ENCODE results near the gene USF2.

USF2 gene

DNA sequence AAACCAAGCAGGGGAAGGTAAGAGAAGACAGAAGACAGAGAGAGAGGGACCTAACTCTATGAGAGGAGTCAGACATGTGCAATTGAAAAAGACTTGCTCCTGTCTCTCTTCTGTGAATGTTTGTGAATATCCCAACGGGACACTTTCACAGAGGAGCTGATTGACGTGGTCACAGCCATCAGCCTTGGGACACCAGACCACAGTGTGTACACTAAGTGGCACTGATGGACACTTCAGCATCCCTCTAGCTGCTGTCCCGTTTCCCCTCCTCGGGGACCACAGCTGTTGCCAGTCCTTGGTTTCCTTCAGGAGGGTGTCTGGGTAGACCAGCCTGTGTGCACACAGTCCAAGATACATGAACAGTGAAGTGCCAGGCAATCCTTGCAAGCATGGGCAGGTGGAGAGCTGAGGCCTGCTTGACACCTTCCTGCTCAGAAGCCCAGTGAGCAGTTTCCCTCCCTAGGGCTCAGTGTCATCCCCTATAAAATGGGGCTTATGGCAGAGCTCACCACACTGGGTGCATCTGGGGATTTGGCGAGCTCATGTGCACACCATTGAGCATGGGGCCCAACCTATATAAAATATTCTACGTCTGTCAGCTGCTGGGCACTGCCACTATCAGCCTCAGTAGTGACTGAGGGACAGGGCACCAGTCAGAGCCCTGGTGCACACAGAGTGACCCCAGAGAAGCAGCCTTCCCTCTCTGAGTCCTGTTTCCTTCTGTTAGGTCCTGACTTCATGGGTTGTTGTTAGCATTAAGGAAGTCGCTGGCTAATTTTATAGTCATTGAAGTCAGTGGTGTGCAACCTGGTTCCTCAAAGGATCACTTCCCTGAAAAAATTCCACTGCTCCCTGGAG lies 4.3 kb upstream of the USF2 start:
- no peak for DNase-seq

GRCh38 chr19:35265126-35265899 lies 3.4 kb upstream of the USF2 start:
- DNase-seq = no peak

- DNase-seq = no peak
These were observed 2.8 kb upstream of the USF2 start for GRCh38 chr19:35265900-35266519.

- DNase-seq = no peak
These were observed 2.0 kb upstream of the USF2 start for GRCh38 chr19:35266520-35267352.

GRCh38 chr19:35267353-35267817 lies 1.4 kb upstream of the USF2 start:
- DNase-seq = no peak

DNA sequence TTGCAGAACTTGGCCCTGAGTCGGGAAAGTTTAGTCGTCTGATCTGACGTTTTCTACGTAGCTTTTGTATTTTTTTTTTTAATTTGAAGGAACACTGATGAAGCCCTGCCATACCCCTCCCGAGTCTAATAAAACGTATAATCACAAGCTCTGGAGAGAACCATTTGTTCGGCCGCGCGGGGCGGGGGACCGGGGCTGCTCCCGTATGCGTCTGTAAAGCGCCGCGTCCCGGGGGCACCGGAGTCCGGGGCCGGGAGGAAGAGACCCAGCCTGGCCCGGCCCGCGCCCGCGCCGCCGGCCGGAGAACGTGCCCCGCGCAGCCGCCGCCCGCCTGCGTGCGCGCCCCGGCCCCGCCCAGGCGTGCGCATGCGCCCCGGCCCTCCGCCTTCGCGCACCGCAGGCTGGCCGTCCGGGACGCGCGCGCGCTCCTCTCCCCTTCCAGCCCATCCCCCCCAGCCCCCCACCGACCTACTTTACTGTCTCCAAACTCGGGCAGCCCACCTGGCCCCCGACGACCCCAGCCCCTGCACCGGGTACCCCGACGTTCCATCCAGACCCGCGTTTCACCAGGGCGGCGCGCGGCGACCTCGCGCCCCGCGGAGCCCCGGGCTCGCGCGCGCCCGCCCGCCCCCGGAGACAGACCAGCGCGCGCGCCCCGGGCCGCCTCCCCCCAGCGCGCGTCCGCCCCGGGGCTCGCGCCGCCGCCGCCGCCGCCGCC lies 785 bp upstream of the USF2 start:
- peak; percentile 89 for DNase-seq

DNA sequence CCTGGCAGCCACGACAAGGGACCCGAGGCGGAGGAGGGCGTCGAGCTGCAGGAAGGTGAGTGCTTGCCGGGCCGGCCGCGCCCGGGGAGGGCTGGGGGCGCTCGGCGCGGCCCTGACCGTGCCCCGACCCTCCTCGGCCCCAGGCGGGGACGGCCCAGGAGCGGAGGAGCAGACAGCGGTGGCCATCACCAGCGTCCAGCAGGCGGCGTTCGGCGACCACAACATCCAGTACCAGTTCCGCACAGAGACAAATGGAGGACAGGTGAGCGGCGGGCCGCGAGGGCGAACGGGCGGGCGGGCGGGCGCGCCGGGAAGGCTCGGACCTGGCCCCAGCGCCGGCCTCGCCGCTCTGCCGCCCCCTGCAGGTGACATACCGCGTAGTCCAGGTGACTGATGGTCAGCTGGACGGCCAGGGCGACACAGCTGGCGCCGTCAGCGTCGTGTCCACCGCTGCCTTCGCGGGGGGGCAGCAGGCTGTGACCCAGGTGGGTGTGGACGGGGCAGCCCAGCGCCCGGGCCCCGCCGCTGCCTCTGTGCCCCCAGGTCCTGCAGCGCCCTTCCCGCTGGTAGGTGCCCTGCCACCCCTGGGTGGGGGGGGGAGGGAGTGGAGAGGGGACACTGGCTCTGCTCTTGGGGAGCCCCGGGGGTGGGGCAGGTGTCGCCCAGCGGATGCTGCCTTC lies 816 bp downstream of the USF2 start:
- DNase-seq = peak; percentile 89

- DNase-seq = no peak
These were observed 1.6 kb downstream of the USF2 start for GRCh38 chr19:35270381-35270811.

DNA sequence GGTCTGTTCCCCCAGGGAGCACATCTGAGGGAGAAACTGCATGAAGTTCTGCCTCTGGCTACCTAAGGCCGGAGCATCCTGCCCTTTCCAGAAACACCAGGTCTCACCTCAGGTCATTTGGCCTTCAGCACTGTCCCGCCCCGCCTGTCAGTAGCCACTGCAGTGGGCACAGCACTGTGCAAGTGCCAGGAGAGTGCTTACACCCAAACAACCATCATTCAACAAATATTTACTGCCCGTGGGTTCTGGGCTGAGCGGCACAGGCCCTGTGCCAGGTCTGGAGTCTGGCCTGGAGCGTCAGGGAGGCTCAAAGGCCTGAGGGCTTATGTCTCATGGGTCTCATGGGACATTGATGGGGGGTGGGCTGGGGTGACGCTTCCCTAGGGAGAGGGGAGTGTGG lies 2.8 kb downstream of the USF2 start:
- DNase-seq = no peak

DNA sequence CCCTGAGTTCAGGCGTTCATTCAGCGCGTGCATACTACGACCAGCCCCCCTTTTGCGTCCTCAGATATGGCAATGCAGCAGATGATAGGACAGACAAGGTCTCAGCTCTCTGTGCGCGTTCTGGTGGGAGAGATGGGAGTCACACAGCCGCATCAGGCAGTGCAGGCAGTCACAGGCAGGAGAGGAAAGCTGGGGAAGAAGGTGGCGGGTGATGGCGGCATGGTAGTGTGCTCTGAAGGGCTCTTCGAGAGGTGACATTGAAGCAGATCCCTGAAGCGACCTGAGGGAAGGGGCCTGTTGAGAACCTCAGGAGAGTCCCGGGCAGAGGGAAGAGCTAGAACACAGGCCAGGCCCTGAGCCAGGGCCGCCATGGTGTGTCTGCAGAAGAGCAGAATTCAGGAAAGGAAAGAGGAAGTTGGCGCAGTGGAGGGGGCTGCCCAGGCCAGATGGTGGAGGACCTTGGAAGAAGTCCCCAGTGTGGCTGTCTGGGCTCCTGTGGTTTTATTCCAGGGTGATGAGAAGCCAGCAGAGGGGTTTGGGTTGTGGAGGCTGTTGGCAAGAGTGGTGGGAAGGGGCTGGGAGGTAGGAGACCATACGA lies 3.5 kb downstream of the USF2 start:
- no peak for DNase-seq

DNA sequence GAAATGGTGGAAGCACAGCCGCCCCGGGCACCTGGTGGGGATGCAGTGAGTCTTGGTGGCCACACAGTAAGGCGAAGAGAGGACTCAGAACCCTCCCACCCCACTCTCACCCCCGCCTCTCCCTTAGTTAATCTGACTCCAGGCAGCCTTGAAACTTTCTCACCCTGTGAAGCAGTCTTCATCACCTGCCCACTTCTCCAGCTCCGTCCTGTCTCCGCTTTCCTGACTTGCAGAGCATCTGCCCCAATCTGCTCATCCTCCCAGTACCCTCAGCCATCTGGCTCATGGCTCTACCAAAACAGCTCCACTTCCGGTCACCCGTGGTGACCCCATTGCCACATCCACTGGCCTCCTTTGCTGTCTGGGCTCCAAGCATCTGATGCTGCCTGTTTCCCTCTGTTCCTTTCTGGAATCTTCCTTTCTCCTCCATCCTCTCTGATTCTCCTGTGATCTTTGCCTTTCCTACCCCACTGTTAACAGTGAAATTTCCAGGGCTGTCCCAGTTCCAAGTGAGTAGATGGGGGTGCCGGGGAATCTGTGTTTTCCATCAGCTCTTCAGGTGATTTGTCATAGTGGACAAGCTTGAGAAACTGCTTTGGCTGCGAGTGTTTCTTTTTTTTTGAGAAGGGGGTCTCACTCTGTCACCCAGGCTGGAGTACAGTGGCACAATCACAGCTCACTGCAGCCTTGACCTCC lies 4.3 kb downstream of the USF2 start:
- DNase-seq = no peak

DNA sequence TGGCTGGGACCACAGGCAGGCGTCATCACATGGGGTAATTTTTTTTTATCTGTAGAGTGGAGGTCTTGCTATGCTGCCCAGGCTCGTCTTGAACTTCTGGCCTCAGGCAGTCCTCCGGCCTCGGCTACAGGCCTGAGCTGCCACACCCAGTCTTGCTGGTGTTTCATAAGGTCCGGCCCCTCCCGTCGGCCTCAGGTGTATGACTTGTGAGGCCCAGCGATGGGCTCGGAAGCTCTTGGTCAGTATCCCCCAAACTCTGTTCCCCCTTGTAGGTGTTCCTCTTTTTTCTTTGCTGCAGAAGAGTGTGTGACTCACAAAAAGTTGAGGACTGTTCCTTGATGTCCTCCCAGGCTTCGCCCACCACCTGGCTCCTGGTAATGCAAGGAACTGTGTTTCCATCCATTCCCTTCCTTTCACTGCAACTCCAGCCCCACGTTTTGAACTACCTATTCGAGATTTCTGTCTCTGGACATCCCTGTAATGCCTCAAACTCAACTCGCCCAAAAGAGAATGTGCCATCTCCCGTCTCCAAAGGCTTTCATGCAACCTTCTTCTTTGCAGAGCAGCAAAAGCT lies 5.0 kb downstream of the USF2 start:
- DNase-seq = no peak

DNA sequence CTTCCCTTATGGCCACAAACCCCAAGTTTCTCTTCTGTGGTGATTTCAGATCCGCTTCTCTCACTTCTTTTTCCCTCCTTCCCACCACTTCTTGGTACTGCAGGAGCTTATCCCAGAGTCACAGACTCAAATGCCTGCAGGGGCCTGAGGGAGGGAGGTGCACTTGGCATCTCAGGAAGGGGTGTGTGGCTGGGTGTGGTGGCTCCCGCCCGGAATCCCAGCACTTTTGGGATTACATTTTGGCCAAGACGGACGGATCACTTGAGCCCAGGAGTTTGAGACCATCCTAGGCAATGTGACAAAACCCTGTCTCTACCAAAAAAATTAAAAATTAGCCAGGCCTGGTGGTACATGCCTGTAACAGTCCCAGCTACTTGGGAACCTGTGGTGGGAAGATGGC lies 5.6 kb downstream of the USF2 start:
- DNase-seq = no peak

DNA sequence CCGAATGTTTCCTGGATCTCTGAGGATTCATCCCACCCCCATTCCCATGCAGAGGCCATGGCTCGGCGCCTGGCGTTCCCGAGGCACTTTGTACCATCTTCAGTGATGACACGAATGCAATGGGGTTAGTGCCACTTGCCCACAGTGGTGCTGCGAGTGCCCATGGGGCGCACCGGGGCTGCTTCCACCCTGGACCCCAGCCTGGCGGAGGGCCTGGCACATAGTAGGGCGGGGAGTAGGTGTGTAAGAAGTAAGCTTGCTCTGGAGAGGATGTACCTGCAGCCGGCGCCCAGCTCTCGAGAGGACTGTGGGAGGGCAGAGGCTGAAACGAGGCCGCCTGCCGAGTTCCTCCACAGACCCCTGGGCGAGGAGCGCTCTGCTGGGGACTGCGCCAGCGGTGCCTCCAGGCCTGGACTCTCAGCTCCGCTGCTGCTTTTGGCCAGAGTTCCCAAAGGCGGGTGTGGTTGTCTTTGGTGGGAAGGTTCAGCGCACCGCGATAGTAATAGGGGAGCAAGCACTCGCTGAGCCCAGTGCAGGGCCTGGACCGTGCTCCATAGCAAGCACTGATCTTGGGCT lies 8.0 kb downstream of the USF2 start:
- DNase-seq = no peak

DNA sequence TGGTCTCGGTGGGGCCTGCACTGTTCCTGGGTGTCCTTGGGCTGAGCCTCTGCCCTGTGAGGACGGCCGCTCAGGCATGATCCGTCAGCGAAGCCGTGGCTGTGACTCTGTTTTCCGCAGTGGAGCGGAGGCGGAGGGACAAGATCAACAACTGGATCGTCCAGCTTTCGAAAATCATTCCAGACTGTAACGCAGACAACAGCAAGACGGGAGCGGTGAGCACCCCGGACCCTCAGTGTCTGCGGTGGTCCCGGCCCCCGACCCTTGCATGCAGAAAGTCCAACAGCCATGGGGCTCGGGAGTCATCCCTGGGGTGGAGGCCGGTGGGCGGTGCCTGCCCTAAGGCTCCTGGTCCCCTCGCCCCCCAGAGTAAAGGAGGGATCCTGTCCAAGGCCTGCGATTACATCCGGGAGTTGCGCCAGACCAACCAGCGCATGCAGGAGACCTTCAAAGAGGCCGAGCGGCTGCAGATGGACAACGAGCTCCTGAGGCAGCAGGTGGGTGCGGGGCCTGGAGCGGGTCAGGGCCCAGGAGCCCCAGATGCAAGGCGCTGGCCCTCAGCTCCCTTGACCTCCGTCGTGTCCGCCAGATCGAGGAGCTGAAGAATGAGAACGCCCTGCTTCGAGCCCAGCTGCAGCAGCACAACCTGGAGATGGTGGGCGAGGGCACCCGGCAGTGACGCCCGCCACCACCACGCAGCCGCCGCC lies 10.0 kb downstream of the USF2 start:
- no peak for DNase-seq

- DNase-seq = no peak
These were observed 10.6 kb downstream of the USF2 start for GRCh38 chr19:35279374-35279773.

DNA sequence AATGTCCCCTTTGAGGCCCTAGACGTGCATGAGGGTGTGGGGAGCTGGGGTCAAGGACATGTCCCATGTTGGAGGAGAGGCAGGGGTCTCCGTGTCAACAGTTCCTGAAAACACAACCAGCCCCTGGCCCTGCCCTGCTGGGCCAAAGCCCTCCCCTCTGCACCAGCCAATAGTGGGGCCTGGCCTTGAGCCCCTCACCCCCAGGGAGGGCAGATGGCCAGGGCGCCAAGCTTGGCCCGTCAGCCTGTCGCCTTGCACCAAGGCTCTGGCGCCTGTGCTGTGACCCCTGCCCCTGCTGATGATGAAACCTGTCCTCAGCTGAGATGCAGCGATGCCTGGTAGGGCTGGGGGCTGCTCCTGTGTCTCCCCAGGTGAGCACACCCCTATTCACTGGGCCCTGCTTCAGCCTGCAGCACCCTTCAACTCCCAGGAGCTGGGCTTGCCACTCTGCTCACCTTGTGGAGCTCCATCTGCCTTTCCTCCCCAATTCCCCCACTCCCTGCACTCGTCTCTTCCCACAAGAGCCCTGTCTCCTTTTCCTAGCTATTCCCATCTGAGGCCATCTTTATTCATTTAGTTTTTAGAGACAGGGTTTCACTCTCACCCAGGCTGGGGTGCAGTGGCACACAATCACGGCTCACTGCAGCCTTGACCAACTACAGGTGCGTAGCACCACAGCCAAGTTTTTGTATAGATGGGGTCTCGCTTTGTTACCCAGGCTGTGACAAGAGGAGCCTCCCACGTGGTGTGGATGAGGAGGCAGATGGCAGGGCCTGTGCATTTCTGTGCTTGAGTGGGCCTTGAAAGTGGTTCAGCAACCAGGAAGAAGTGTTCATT lies 11.4 kb downstream of the USF2 start:
- no peak for DNase-seq
